HG03097 (cell line): ENCODE results near the gene PEMT.
"Not testable (repeated sequence)": the region's sequence is repeated elsewhere in the genome, so short reads cannot be mapped to it uniquely, and the experiment has no call there.

Experiments
- ATAC-seq: cut with Tn5 transposase; IDR thresholded peaks from one replicate; pipeline ENCODE4 v1.9.1; 2021; ENCODE audit not compliant: unreplicated experiment, low FRiP score

The PEMT gene

DNA sequence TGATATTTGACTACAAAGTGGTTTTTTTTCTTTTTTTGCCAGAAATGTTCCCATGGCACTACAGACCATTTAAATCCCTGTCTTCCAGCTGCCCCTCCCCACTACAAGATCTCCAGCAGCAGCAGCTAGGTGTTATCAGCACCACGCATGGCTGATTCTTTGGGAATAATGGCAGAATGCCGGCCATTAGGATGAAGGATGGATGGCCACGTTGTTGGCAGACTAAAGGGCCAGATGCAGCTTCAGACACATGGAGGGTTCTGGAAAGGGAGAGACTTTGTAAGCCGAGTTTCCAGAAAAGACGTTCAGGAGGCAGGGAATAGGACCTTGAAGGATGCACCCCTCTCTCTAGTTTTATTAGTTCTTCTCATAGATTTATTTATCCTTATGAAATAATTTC, 125.0 kb downstream of the PEMT start:
- no peak for ATAC-seq

- ATAC-seq = not testable (repeated sequence)
Observed at GRCh38 chr17:17465878-17466277, 125.6 kb downstream of the PEMT start.

DNA sequence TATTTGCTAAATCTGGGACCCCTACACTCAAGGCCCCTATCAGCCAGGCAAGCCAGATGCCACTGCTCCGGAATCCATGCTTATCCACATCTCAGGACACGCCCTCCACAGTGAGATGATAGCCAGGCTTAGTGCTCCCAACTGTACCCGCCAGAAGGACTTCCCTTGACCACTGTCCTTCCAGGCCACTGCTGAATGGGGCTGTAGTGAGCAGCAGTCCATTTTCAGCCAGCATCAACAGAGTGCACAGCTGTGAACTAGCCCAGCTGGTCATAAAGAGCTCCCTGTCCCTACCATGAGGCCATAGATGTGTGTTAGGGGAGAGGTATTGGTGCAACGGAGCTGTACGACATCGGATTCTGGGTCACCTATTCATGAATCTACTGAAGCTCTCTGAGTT, 127.7 kb downstream of the PEMT start:
- no peak for ATAC-seq

- ATAC-seq = no peak
Observed at GRCh38 chr17:17462048-17462824, 129.3 kb downstream of the PEMT start.

DNA sequence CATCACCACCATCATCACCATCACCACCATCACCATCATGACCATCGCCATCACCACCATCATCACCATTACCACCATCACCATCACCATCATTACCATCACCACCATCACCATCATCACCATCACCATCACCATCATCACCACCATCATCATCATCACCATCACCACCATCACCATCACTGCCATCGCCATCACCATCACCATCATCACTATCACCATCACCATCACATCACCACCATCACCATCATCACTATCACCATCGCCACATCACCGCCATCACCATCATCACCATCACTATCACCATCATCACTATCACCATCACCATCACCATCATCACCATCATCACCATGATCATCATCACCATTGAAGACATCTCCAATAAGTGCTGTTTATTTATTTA, 131.5 kb downstream of the PEMT start:
- ATAC-seq = no peak

DNA sequence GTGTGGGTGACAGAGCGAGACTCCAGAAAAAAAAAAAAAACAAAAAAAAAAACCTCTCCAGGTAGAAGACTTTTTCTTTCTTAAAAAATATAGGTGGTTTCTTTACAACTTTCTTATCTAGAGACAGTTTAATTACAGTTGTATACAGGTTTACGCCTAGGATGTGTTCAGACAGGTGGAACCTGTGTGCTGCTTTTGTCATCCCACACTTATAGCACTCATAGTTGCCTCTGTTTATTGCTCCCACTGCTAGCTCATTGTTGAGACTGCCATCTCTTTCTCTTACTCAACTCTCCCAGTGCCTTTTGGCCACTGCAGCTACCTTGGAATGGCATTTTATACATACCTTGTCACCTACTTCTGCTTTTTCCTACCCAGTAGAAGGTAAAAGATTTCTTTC, 133.8 kb downstream of the PEMT start:
- no peak for ATAC-seq

DNA sequence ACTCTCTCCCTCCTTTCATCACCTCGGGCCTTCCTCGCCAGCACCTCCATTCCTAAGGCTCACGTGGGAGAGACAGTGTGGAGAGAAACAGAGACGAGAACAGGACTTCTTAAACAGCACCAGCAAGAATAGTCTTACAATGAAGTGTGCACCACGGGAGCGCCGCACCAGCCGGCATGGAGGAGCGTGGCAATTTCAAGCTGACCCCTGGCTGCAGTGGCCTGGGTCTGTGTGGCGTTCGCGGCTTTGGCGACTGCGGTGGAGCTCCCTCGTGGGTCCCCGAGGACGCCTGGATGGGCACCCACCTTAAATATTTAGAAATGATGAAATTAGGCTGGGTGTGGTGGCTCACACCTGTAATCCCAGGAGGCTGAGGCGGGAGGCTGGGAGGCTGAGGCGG, 135.3 kb downstream of the PEMT start:
- ATAC-seq = no peak
